Esophagus squamous epithelium (tissue), 4 donors: ENCODE data around the gene ASB2.

Experiments
- POLR2A ChIP-seq, 4 donors: fragments of 450-650 bp; IDR thresholded peaks; one replicate each; pipeline ENCODE4 v1.6.1; 2017; ENCODE audit warnings: antibody characterized with exemption in 4 of 4, mild to moderate bottlenecking in 4 of 4, moderate library complexity in 3 of 4
- TF ChIP-seq, protein P1 (sequence below), 6 experiments: fragments of 450-650 bp in 4 of 6; fragments of 200-600 bp in 2 of 6; sonication (generic) in 2 of 6; IDR thresholded peaks; one replicate each; pipeline ENCODE4 v1.5.1; 2016 to 2019; ENCODE audit warnings: antibody characterized with exemption in 6 of 6, mild to moderate bottlenecking in 4 of 6, moderate library complexity in 4 of 6

DNA sequence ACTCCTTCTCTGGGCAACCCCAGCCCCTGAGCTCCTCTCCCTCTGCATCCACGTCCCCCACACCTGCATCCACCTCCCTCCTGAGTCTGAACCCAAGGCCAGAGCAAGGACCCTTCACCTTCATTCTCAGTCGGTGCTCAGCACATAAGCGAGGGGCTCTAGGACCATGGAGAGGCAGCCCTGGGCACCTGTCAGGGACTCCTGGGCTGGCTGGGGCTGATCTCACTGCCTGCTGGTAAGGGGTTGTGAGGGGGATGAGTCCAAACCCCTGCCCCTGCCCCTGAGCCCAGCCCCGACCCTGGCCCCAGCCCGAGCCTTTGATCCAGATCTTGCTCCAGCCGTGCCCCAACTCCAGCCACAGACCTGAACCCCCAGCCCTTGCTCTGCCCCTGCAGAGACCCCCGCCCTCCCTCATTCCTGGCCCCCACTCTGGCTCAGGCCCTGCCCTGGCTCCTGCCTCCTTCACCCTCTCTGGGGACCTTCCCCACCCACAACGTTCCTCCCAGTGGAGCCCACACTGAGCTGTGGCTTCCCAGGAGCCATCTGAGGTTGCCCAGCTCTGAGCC lies 19.8 kb upstream of the ASB2 start:
- TF ChIP-seq, protein P1, sequence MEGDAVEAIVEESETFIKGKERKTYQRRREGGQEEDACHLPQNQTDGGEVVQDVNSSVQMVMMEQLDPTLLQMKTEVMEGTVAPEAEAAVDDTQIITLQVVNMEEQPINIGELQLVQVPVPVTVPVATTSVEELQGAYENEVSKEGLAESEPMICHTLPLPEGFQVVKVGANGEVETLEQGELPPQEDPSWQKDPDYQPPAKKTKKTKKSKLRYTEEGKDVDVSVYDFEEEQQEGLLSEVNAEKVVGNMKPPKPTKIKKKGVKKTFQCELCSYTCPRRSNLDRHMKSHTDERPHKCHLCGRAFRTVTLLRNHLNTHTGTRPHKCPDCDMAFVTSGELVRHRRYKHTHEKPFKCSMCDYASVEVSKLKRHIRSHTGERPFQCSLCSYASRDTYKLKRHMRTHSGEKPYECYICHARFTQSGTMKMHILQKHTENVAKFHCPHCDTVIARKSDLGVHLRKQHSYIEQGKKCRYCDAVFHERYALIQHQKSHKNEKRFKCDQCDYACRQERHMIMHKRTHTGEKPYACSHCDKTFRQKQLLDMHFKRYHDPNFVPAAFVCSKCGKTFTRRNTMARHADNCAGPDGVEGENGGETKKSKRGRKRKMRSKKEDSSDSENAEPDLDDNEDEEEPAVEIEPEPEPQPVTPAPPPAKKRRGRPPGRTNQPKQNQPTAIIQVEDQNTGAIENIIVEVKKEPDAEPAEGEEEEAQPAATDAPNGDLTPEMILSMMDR (IDR thresholded peaks at IDR 0.05), result no peak
- no peak for TF ChIP-seq POLR2A (IDR thresholded peaks at IDR 0.05)
